ENCODE data around the gene NUP93. TPM values are rescaled to one million over a fixed set of nuclear protein-coding genes. Genes with fewer than 3 reads are reported as not detected.

Gene NUP93
- total RNA-seq, 2 experiments from 2014 or later = 129 to 143 TPM

GRCh38 chr16:56886826-56887225, 156.9 kb downstream of the NUP93 start:
- H3K27ac Mint-ChIP-seq = no peak overlapping the region
- no peaks in the 10 kb centered on the region for H3K9me3 Mint-ChIP-seq (ENCODE audit: insufficient read depth)
- H3K4me3 Mint-ChIP-seq = no peak overlapping the region
- ATAC-seq = no peak
- ChIA-PET CTCF (no interaction called here), POLR2A (no interaction called here)
- no peak for DNase-seq
- no peaks in the 10 kb centered on the region for H3K4me1 Mint-ChIP-seq (ENCODE audit: low read depth)
- H3K36me3 Mint-ChIP-seq (ENCODE audit: low read depth) = no peaks in the 10 kb centered on the region
- H3K27me3 Mint-ChIP-seq (ENCODE audit: low read depth) = no peaks in the 10 kb centered on the region

GRCh38 chr16:56888806-56889205, 158.9 kb downstream of the NUP93 start:
- no peaks in the 10 kb centered on the region for H3K9me3 Mint-ChIP-seq (ENCODE audit: insufficient read depth)
- ChIA-PET POLR2A (no interaction called here), CTCF (no interaction called here)
- H3K4me3 Mint-ChIP-seq = no peak overlapping the region
- no peaks in the 10 kb centered on the region for H3K27me3 Mint-ChIP-seq (ENCODE audit: low read depth)
- H3K36me3 Mint-ChIP-seq (ENCODE audit: low read depth) = no peaks in the 10 kb centered on the region
- no peak overlapping the region for H3K27ac Mint-ChIP-seq
- H3K4me1 Mint-ChIP-seq (ENCODE audit: low read depth) = no peaks in the 10 kb centered on the region
- no peak for DNase-seq
- no peak for ATAC-seq

GRCh38 chr16:56889206-56889605, 159.3 kb downstream of the NUP93 start:
- ChIA-PET CTCF (no interaction called here), POLR2A (no interaction called here)
- Mint-ChIP-seq H3K4me3 (no peak overlapping the region), H3K4me1 (ENCODE audit: low read depth) (no peaks in the 10 kb centered on the region), H3K36me3 (ENCODE audit: low read depth) (no peaks in the 10 kb centered on the region), H3K9me3 (ENCODE audit: insufficient read depth) (no peaks in the 10 kb centered on the region), H3K27me3 (ENCODE audit: low read depth) (no peaks in the 10 kb centered on the region), H3K27ac (no peak overlapping the region)
- DNase-seq (no peak), ATAC-seq (no peak)

- no peaks in the 10 kb centered on the region for H3K9me3 Mint-ChIP-seq (ENCODE audit: insufficient read depth)
- no peak overlapping the region for H3K4me3 Mint-ChIP-seq
- ChIA-PET CTCF (interaction anchor here (1.4 kb wide), 1 partner anchor 25 kb away, joined by 3 read pairs; no protein-coding TSS in a partner anchor), POLR2A (no interaction called here)
- ATAC-seq = no peak
- no peaks in the 10 kb centered on the region for H3K4me1 Mint-ChIP-seq (ENCODE audit: low read depth)
- H3K36me3 Mint-ChIP-seq (ENCODE audit: low read depth) = no peaks in the 10 kb centered on the region
- no peaks in the 10 kb centered on the region for H3K27me3 Mint-ChIP-seq (ENCODE audit: low read depth)
- no peak for DNase-seq
- H3K27ac Mint-ChIP-seq = peak overlapping the region; percentile 39
Observed at GRCh38 chr16:56891685-56892084, 161.8 kb downstream of the NUP93 start.

- ATAC-seq = no peak
Observed at GRCh38 chr16:56892705-56893104, 162.8 kb downstream of the NUP93 start.

GRCh38 chr16:56894331-56894917, 164.5 kb downstream of the NUP93 start:
- ATAC-seq = no peak

More at GRCh38 chr16:56892705-56893104, 162.8 kb downstream of the NUP93 start:
- H3K9me3 Mint-ChIP-seq (ENCODE audit: insufficient read depth) = no peaks in the 10 kb centered on the region
- ChIA-PET CTCF (interaction anchor here (2.5 kb wide), 1 partner anchor 25 kb away, joined by 5 read pairs; no protein-coding TSS in a partner anchor), POLR2A (interaction anchor here (1.5 kb wide), 1 partner anchor 39 kb away, joined by 3 read pairs; the partner anchor contains the start of gene HERPUD1)
- no peak for DNase-seq
- H3K36me3 Mint-ChIP-seq (ENCODE audit: low read depth) = no peaks in the 10 kb centered on the region
- peaks cover 3% of the 10 kb centered on the region for H3K27me3 Mint-ChIP-seq (ENCODE audit: low read depth)
- no peak overlapping the region for H3K27ac Mint-ChIP-seq
- H3K4me3 Mint-ChIP-seq = no peak overlapping the region
- peaks cover 7% of the 10 kb centered on the region for H3K4me1 Mint-ChIP-seq (ENCODE audit: low read depth)

GRCh38 chr16:56895813-56896212, 165.9 kb downstream of the NUP93 start:
- Mint-ChIP-seq H3K4me3 (no peak overlapping the region), H3K27ac (no peak overlapping the region), H3K27me3 (ENCODE audit: low read depth) (peaks cover 15% of the 10 kb centered on the region), H3K4me1 (ENCODE audit: low read depth) (peaks cover 29% of the 10 kb centered on the region), H3K36me3 (ENCODE audit: low read depth) (no peaks in the 10 kb centered on the region), H3K9me3 (ENCODE audit: insufficient read depth) (no peaks in the 10 kb centered on the region)
- CTCF ChIA-PET = no interaction called here
- POLR2A ChIA-PET = no interaction called here
- ATAC-seq (no peak), DNase-seq (no peak)

More at GRCh38 chr16:56894331-56894917, 164.5 kb downstream of the NUP93 start:
- Mint-ChIP-seq H3K4me3 (no peak overlapping the region), H3K36me3 (ENCODE audit: low read depth) (no peaks in the 10 kb centered on the region), H3K27me3 (ENCODE audit: low read depth) (peaks cover 9% of the 10 kb centered on the region), H3K4me1 (ENCODE audit: low read depth) (peaks cover 20% of the 10 kb centered on the region), H3K27ac (no peak overlapping the region), H3K9me3 (ENCODE audit: insufficient read depth) (no peaks in the 10 kb centered on the region)
- ChIA-PET CTCF (interaction anchor here (2.5 kb wide), 1 partner anchor 27 kb away, joined by 5 read pairs; no protein-coding TSS in a partner anchor), POLR2A (interaction anchor here (1.5 kb wide), 1 partner anchor 37 kb away, joined by 3 read pairs; the partner anchor contains the start of gene HERPUD1)
- DNase-seq = no peak

GRCh38 chr16:56896244-56896643, 166.3 kb downstream of the NUP93 start:
- POLR2A ChIA-PET = no interaction called here
- H3K9me3 Mint-ChIP-seq (ENCODE audit: insufficient read depth) = no peaks in the 10 kb centered on the region
- CTCF ChIA-PET = no interaction called here
- no peak for DNase-seq
- ATAC-seq = no peak
- H3K4me3 Mint-ChIP-seq = no peak overlapping the region
- peaks cover 29% of the 10 kb centered on the region for H3K4me1 Mint-ChIP-seq (ENCODE audit: low read depth)
- no peaks in the 10 kb centered on the region for H3K36me3 Mint-ChIP-seq (ENCODE audit: low read depth)
- peaks cover 19% of the 10 kb centered on the region for H3K27me3 Mint-ChIP-seq (ENCODE audit: low read depth)
- H3K27ac Mint-ChIP-seq = no peak overlapping the region

GRCh38 chr16:56897026-56897799, 167.3 kb downstream of the NUP93 start:
- Mint-ChIP-seq H3K4me3 (no peak overlapping the region), H3K4me1 (ENCODE audit: low read depth) (peaks cover 29% of the 10 kb centered on the region), H3K36me3 (ENCODE audit: low read depth) (no peaks in the 10 kb centered on the region), H3K27ac (no peak overlapping the region), H3K9me3 (ENCODE audit: insufficient read depth) (no peaks in the 10 kb centered on the region), H3K27me3 (ENCODE audit: low read depth) (peaks cover 23% of the 10 kb centered on the region)
- ChIA-PET POLR2A (no interaction called here), CTCF (no interaction called here)
- no peak for DNase-seq
- no peak for ATAC-seq

GRCh38 chr16:56898847-56899246, 168.9 kb downstream of the NUP93 start:
- ChIA-PET POLR2A (no interaction called here), CTCF (no interaction called here)
- H3K4me3 Mint-ChIP-seq = peak overlapping the region; percentile 23
- H3K36me3 Mint-ChIP-seq (ENCODE audit: low read depth) = no peaks in the 10 kb centered on the region
- H3K27me3 Mint-ChIP-seq (ENCODE audit: low read depth) = peaks cover 23% of the 10 kb centered on the region
- ATAC-seq = peak; percentile 82
- no peaks in the 10 kb centered on the region for H3K9me3 Mint-ChIP-seq (ENCODE audit: insufficient read depth)
- peaks cover 29% of the 10 kb centered on the region for H3K4me1 Mint-ChIP-seq (ENCODE audit: low read depth)
- no peak overlapping the region for H3K27ac Mint-ChIP-seq
- DNase-seq = peak; percentile 58

All from activated CD8-positive, alpha-beta T cell treated with anti-CD3 and anti-CD28 coated beads, Interleukin-2, amount 10 ng/mL, durations not matched to agents 7 days and 5 days (primary cell).